HepG2 (cell line): ENCODE results near the gene GYS1. TPM values are rescaled to one million over a fixed set of nuclear protein-coding genes. Genes with fewer than 3 reads are reported as not detected.
A peak's percentile ranks its signal among the peaks of the same experiment; 100 is the strongest.

Experiments
- ATAC-seq: fragments of 200-7000 bp; cut with Tn5 transposase; 3 replicates; pipeline ENCODE4 v1.9.1; 2020; ENCODE audit warnings: mild to moderate bottlenecking, moderate library complexity
- BruUV-seq: library from RNA; stranded (reverse); fragments of 400-500 nt; replicated peaks from 2 replicates; lab custom pipeline; 2021; lab: Mats Ljungman, UMichigan
- CTCF ChIA-PET: fragments of 300-600 bp; formaldehyde crosslinking; extraction: SDS; loops from one replicate; lab custom pipeline; 2021; ENCODE audit warnings: low total read pairs, inconsistent platforms, low intra/inter-chr PET ratio; lab: Yijun Ruan, JAX
- POLR2A ChIA-PET: fragments of 350-600 bp; sonication (Branson Sonifier 250); formaldehyde crosslinking; loops from one replicate; lab custom pipeline; 2020; ENCODE audit warnings: antibody characterized with exemption, inconsistent platforms; lab: Yijun Ruan, JAX
- DNase-seq: peaks from one replicate; pipeline ENCODE4 v3.0.0-alpha.2; 2015; ENCODE audit warnings: low spot score
- FAIRE-seq: peaks from 3 replicates; lab custom pipeline; 2011; peaks lifted over from hg19 to GRCh38; lab: Jason Lieb, UNC
- H2AFZ ChIP-seq: one replicate; pipeline ENCODE4 v1.6.1; 2011; ENCODE audit warnings: low read length, inconsistent platforms
- H3K27ac ChIP-seq: fragments of 300-600 bp; 3 replicates; pipeline ENCODE4 v1.8.0; 2011; ENCODE audit warnings: mixed run types, mild to moderate bottlenecking, mixed read lengths, low read length, inconsistent platforms; ENCODE audit not compliant: insufficient read depth; ENCODE audit errors: extremely low read length
- H3K27me3 ChIP-seq, 2 experiments: fragments of 200-600 bp in 1 of 2; 2 replicates in 1 of 2; 3 replicates in 1 of 2; pipeline versions ENCODE4 v1.6.0 to v1.8.0; 2011; ENCODE audit warnings: low read length in 2 of 2, mild to moderate bottlenecking in 2 of 2, moderate library complexity in 2 of 2, inconsistent platforms in 1 of 2; ENCODE audit not compliant: insufficient read depth in 2 of 2, control insufficient read depth in 1 of 2
- H3K36me3 ChIP-seq, 2 experiments: fragments of 200-600 bp in 1 of 2; replicated peaks in 1 of 2; 2 replicates in 1 of 2; 3 replicates in 1 of 2; pipeline versions ENCODE4 v1.5.1 to v1.8.0; 2011; ENCODE audit warnings: low read length in 2 of 2, inconsistent platforms in 1 of 2; ENCODE audit not compliant: insufficient read depth in 2 of 2, control insufficient read depth in 1 of 2
- H3K4me1 ChIP-seq: 2 replicates; pipeline ENCODE4 v1.5.1; 2012; ENCODE audit warnings: low read length, inconsistent platforms; ENCODE audit not compliant: insufficient read depth
- H3K4me2 ChIP-seq: 2 replicates; pipeline ENCODE4 v1.6.0; 2011; ENCODE audit warnings: low read depth, low read length, inconsistent platforms
- H3K4me3 ChIP-seq, 3 experiments: fragments of 200-600 bp in 1 of 3; sonication (generic), shearing (Covaris generic) in 1 of 3; replicated peaks in 1 of 3; 2 replicates each; pipeline ENCODE4 v1.5.1; 2011 to 2016; ENCODE audit warnings: low read length in 3 of 3, inconsistent platforms in 2 of 3, low read depth in 2 of 3, mild to moderate bottlenecking in 2 of 3, control low read depth in 1 of 3, mixed read lengths in 1 of 3; ENCODE audit not compliant: insufficient read depth in 1 of 3
- H3K79me2 ChIP-seq: one replicate; pipeline ENCODE4 v1.6.1; 2011; ENCODE audit warnings: low read length, inconsistent platforms; ENCODE audit not compliant: insufficient read depth
- H3K9ac ChIP-seq: 2 replicates; pipeline ENCODE4 v1.6.0; 2011; ENCODE audit warnings: mild to moderate bottlenecking, low read depth, low read length, inconsistent platforms; ENCODE audit not compliant: insufficient read depth
- H3K9me3 ChIP-seq: 2 replicates; pipeline ENCODE4 v1.5.1; 2012; ENCODE audit warnings: mild to moderate bottlenecking, low read length
- H4K20me1 ChIP-seq: 2 replicates; pipeline ENCODE4 v1.6.0; 2011; ENCODE audit warnings: inconsistent platforms, mild to moderate bottlenecking, low read length, moderate library complexity; ENCODE audit not compliant: insufficient read depth
- MZF1 ChIP-seq: sonication (generic); formaldehyde crosslinking; IDR thresholded peaks from 2 replicates; pipeline ENCODE4 v1.8.1; 2023; ENCODE audit warnings: mild to moderate bottlenecking, missing genetic modification reagents, borderline replicate concordance
- PCBP1 ChIP-seq: fragments of 200-400 bp; formaldehyde crosslinking; IDR thresholded peaks from 2 replicates; pipeline ENCODE4 v1.6.1; 2017; ENCODE audit warnings: mild to moderate bottlenecking, low read depth, low read length, borderline replicate concordance
- RBFOX2 ChIP-seq: fragments of 200-400 bp; formaldehyde crosslinking; IDR thresholded peaks from 2 replicates; pipeline ENCODE4 v1.6.1; 2017; ENCODE audit warnings: low read depth, mild to moderate bottlenecking, low read length
- SNAPC4 ChIP-seq: sonication (generic); formaldehyde crosslinking; IDR thresholded peaks from 2 replicates; pipeline ENCODE4 v1.4.0; 2020; ENCODE audit warnings: mild to moderate bottlenecking, missing genetic modification reagents
- TP53 ChIP-seq: sonication (generic); formaldehyde crosslinking; conservative IDR thresholded peaks from 2 replicates; pipeline ENCODE4 v1.4.0; 2020; ENCODE audit warnings: missing genetic modification reagents
- ZNF768 ChIP-seq: sonication (generic); formaldehyde crosslinking; IDR thresholded peaks from 2 replicates; pipeline ENCODE4 v1.4.0; 2020; ENCODE audit warnings: missing genetic modification reagents
- ZSCAN5A ChIP-seq: sonication (generic); formaldehyde crosslinking; IDR thresholded peaks from 2 replicates; pipeline ENCODE4 v1.8.0; 2022; ENCODE audit warnings: mild to moderate bottlenecking, missing genetic modification reagents, borderline replicate concordance
- WGBS: methylation state at CpG from one replicate; pipeline ENCODE4 v1.1.6; 2017; ENCODE audit warnings: low lambda C conversion rate; 5-methylcytosine and 5-hydroxymethylcytosine counted together
- in situ Hi-C: cut with HindIII; loops from 2 replicates; pipeline ENCODE4 v1.10.0; 2017; ENCODE audit warnings: low pct_unique_long_range_greater_than_20kb; ENCODE audit not compliant: extremely low pct_ligation_motif_present
- intact Hi-C: fragments of 100-400 bp; cut with micrococcal nuclease; formaldehyde crosslinking; loops from one replicate; pipeline ENCODE4 v1.10.0; 2022; ENCODE audit not compliant: unreplicated experiment
- polyA plus RNA-seq, 8 experiments: library from polyadenylated mRNA; depleted of rRNA in 3 of 8; stranded (reverse) in 7 of 8; unstranded in 1 of 8; fragments of >200 nt; fragmentation: Illumina TruSeq in 4 of 8; extraction: Trizol in 4 of 8; gene quantifications; 2 replicates each; pipeline versions ENCODE4 v1.2.1 to v1.2.3, GENCODE V29; 2011 to 2016; ENCODE audit warnings: low read depth in 4 of 8, missing spikeins in 1 of 8, mixed read lengths in 1 of 8; ENCODE audit not compliant: insufficient read depth in 1 of 8
- total RNA-seq, 5 experiments: library from RNA; depleted of rRNA; stranded (reverse); fragments of >200 nt; fragmentation: Illumina TruSeq; extraction: Trizol; gene quantifications; 2 replicates each; pipeline ENCODE4 v1.2.3, GENCODE V29; 2016; ENCODE audit warnings: low read depth in 1 of 5

GYS1 gene
- total and polyA plus RNA-seq, 2 of the 13 experiments (the other 11 are each of a cell fraction or from before 2014, with no cell fraction given), result 18.4 to 42.1 TPM

GRCh38 chr19:48970139-48970766, 22.9 kb downstream of the GYS1 start:
- POLR2A ChIA-PET, result interaction anchor here (0.6 to 2.6 kb wide), 17 partner anchors 8 to 238 kb away, joined by 3 to 24 read pairs (median 6); partner anchors contain the start of genes BAX, DHDH, GYS1 and NUCB1
- FAIRE-seq (no peak), ATAC-seq (no peak), DNase-seq (no peak)
- TF ChIP-seq TP53 (CRISPR knock-in tag) (no peak), MZF1 (CRISPR knock-in tag) (no peak)
- no TSS peak for BruUV-seq
- Histone ChIP-seq H3K36me3 (peaks cover 11 to 36% of the 10 kb centered on the region in 2 experiments), H3K79me2 (peaks cover 15% of the 10 kb centered on the region), H3K27ac (no peak overlapping the region), H2AFZ (no peak overlapping the region), H4K20me1 (peaks cover 32% of the 10 kb centered on the region), H3K9ac (no peak overlapping the region), H3K4me2 (no peak overlapping the region), H3K9me3 (no peaks in the 10 kb centered on the region), H3K4me1 (peaks cover 17% of the 10 kb centered on the region), H3K27me3 (no peaks in the 10 kb centered on the region; a peak in 1 of 5 replicates), H3K4me3 (no peak overlapping the region)
- in situ Hi-C loops (no loop called here), intact Hi-C loops (loop anchor here (2.0 kb wide), 1 partner anchor 35 kb away; no protein-coding TSS in a partner anchor)
- WGBS, result 98% methylated on average over 23 of the region's 23 CpGs
- CTCF ChIA-PET, result interaction anchor here (0.9 kb wide), 1 partner anchor 36 kb away, joined by 4 read pairs; no protein-coding TSS in a partner anchor

GRCh38 chr19:48969276-48970138, 23.6 kb downstream of the GYS1 start:
- Histone ChIP-seq H3K4me3 (no peak overlapping the region), H3K4me1 (peaks cover 18% of the 10 kb centered on the region), H3K9me3 (no peaks in the 10 kb centered on the region), H4K20me1 (peaks cover 33% of the 10 kb centered on the region), H3K27me3 (no peaks in the 10 kb centered on the region; a peak in 1 of 5 replicates), H3K9ac (no peak overlapping the region), H3K4me2 (no peak overlapping the region), H3K36me3 (peaks cover 9 to 34% of the 10 kb centered on the region in 2 experiments), H3K79me2 (peaks cover 19% of the 10 kb centered on the region), H2AFZ (no peak overlapping the region), H3K27ac (no peak overlapping the region)
- WGBS, result 97% methylated on average over 32 of the region's 45 CpGs
- in situ Hi-C loops, result no loop called here
- intact Hi-C loops, result loop anchor here (2.0 to 10.0 kb wide), 3 partner anchors 35 to 185 kb away; partner anchors contain the start of gene PPP1R15A
- CTCF ChIA-PET, result interaction anchor here (0.9 kb wide), 1 partner anchor 35 kb away, joined by 4 read pairs; no protein-coding TSS in a partner anchor
- no TSS peak for BruUV-seq
- POLR2A ChIA-PET, result interaction anchor here (1.0 to 3.8 kb wide), 9 partner anchors 8 to 174 kb away, joined by 4 to 24 read pairs (median 10); partner anchors contain the start of genes BAX, DHDH, GYS1 and PPP1R15A
- DNase-seq, result no peak
- ATAC-seq, result peak; percentile 3
- FAIRE-seq, result no peak
- TF ChIP-seq SNAPC4 (0 out of 2 replicates have a peak, but pooled peaks have one; percentile 31), PCBP1 (0 out of 2 replicates have a peak, but pooled peaks have one; percentile 23), ZNF768 (CRISPR knock-in tag) (peak; percentile 15; the same call in 1 of the 2 replicates), ZSCAN5A (CRISPR knock-in tag) (no peak), RBFOX2 (peak; percentile 54; the same call in 1 of the 2 replicates)
